Measurements from ENCODE around the gene ADAMTSL5. TPM values are rescaled to one million over a fixed set of nuclear protein-coding genes. Genes with fewer than 3 reads are reported as not detected.
"Not testable (repeated sequence)": the region's sequence is repeated elsewhere in the genome, so short reads cannot be mapped to it uniquely, and the experiment has no call there.

Gene ADAMTSL5
- polyA plus RNA-seq, 3 donors: 0.09 TPM; not detected in 2

DNA sequence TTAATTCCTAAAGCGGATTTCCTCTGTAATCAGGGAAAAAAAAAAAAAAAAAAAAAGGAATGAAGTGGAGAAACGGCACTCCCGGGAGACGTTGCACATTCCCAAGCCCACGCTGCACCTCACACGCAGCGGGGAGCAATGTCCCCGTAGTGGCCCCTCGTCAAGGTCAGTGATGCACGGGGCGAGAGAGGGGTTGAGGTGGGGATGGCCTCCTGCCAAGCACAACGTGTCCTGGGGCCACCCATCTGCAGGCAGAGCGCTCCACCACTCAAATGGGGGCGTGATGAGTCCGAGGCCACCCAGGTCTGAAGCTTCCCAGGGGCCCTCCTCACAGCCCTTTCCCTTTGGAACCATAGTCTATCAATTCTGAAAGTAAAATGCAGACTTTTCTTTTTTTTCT, 26.2 kb upstream of the ADAMTSL5 start:
- TF ChIP-seq, protein P1, sequence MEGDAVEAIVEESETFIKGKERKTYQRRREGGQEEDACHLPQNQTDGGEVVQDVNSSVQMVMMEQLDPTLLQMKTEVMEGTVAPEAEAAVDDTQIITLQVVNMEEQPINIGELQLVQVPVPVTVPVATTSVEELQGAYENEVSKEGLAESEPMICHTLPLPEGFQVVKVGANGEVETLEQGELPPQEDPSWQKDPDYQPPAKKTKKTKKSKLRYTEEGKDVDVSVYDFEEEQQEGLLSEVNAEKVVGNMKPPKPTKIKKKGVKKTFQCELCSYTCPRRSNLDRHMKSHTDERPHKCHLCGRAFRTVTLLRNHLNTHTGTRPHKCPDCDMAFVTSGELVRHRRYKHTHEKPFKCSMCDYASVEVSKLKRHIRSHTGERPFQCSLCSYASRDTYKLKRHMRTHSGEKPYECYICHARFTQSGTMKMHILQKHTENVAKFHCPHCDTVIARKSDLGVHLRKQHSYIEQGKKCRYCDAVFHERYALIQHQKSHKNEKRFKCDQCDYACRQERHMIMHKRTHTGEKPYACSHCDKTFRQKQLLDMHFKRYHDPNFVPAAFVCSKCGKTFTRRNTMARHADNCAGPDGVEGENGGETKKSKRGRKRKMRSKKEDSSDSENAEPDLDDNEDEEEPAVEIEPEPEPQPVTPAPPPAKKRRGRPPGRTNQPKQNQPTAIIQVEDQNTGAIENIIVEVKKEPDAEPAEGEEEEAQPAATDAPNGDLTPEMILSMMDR (IDR thresholded peaks at IDR 0.05): no peak
- 70% methylated on average over 13 of the region's 15 CpGs for WGBS (ENCODE audit: insufficient coverage)
- no peak overlapping the region for H3K4me2 ChIP-seq (replicated peaks; ENCODE audit: extremely low read depth, low read length, poor library complexity, severe bottlenecking)
- Mint-ChIP-seq H3K36me3 (no peaks in the 10 kb centered on the region), H3K4me3 (no peak overlapping the region), H3K4me1 (no peaks in the 10 kb centered on the region), H3K9me3 (peaks cover 0 to 11% (median 4%) of the 10 kb centered on the region in 7 donors), H3K27me3 (ENCODE audit: low read depth in 3 of 3) (peaks cover 23 to 42% (median 24%) of the 10 kb centered on the region in 3 donors), H3K27ac (no peak overlapping the region)
- no peak overlapping the region for H3K4me3 ChIP-seq (replicated peaks in 1 of 3; ENCODE audit: low read depth in 2 of 3, low read length in 3 of 3)
- no peaks in the 10 kb centered on the region for H3K9me3 ChIP-seq (replicated peaks in 1 of 2; ENCODE audit: control insufficient read depth in 1 of 2, insufficient read depth in 1 of 2, low read length in 2 of 2)
- no peak for DNase-seq
- no peak overlapping the region for H2AFZ ChIP-seq (ENCODE audit: insufficient read depth, low read depth, low read length, poor library complexity, severe bottlenecking)
- H3K27ac ChIP-seq (ENCODE audit: low read depth in 1 of 2, low read length in 2 of 2): no peak overlapping the region
- no peaks in the 10 kb centered on the region for H3K36me3 ChIP-seq (replicated peaks in 1 of 2; ENCODE audit: control insufficient read depth in 1 of 2, insufficient read depth in 2 of 2, low read length in 2 of 2)
- H3K4me1 ChIP-seq (ENCODE audit: control insufficient read depth in 1 of 2, insufficient read depth in 2 of 2, low read length in 2 of 2): no peaks in the 10 kb centered on the region
- no peak overlapping the region for H3K9ac ChIP-seq (ENCODE audit: insufficient read depth, low read length, poor library complexity, severe bottlenecking)
- no peaks in the 10 kb centered on the region for H4K20me1 ChIP-seq (ENCODE audit: insufficient read depth, low read length)
- peaks cover 0 to 7% of the 10 kb centered on the region in 2 donors for H3K27me3 ChIP-seq (ENCODE audit: control insufficient read depth in 2 of 2, insufficient read depth in 2 of 2, low read length in 2 of 2)
- no peaks in the 10 kb centered on the region for H3K79me2 ChIP-seq (ENCODE audit: insufficient read depth, low read length)
- intact Hi-C loops (cut with micrococcal nuclease): no loop called here

DNA sequence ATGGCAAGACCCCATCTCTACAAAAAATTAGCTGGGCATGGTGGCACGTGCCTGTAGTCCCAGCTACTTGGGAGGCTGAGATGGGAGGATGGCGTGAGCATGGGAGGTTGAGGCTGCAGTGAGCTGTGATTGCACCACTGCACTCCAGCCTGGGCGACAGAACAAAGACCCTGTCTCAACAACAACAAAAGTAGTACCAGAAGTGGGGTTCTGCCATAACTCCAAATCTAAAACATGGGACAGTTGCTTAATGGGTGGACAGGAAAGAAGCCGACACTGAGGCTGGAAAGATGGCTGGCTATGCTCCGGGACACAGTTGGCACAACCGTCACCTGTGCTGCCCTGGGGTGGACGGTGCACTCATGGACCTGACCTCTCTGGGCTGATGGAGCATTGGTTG, 22.9 kb upstream of the ADAMTSL5 start:
- H3K9me3 ChIP-seq (replicated peaks in 1 of 2; ENCODE audit: control insufficient read depth in 1 of 2, insufficient read depth in 1 of 2, low read length in 2 of 2); H3K36me3 ChIP-seq (replicated peaks in 1 of 2; ENCODE audit: control insufficient read depth in 1 of 2, insufficient read depth in 2 of 2, low read length in 2 of 2); DNase-seq; H3K79me2 ChIP-seq (ENCODE audit: insufficient read depth, low read length); H3K4me2 ChIP-seq (replicated peaks; ENCODE audit: extremely low read depth, low read length, poor library complexity, severe bottlenecking); H3K36me3 Mint-ChIP-seq; H2AFZ ChIP-seq (ENCODE audit: insufficient read depth, low read depth, low read length, poor library complexity, severe bottlenecking); H3K4me3 ChIP-seq (replicated peaks in 1 of 3; ENCODE audit: low read depth in 2 of 3, low read length in 3 of 3); H3K27ac Mint-ChIP-seq; H3K4me3 Mint-ChIP-seq; H3K27me3 ChIP-seq (ENCODE audit: control insufficient read depth in 2 of 2, insufficient read depth in 2 of 2, low read length in 2 of 2); H3K27ac ChIP-seq (ENCODE audit: low read depth in 1 of 2, low read length in 2 of 2); H3K4me1 ChIP-seq (ENCODE audit: control insufficient read depth in 1 of 2, insufficient read depth in 2 of 2, low read length in 2 of 2); H3K9me3 Mint-ChIP-seq; intact Hi-C loops (cut with micrococcal nuclease); H3K4me1 Mint-ChIP-seq; H3K9ac ChIP-seq (ENCODE audit: insufficient read depth, low read length, poor library complexity, severe bottlenecking); H4K20me1 ChIP-seq (ENCODE audit: insufficient read depth, low read length): not testable (repeated sequence)
- H3K27me3 Mint-ChIP-seq (ENCODE audit: low read depth in 3 of 3): peaks cover 14 to 31% (median 18%) of the 10 kb centered on the region in 3 donors
- WGBS (ENCODE audit: insufficient coverage): 99% methylated on average over 4 of the region's 7 CpGs

Measured in CD14-positive monocyte (primary cell).